Kidney epithelial cell (primary cell): ENCODE measurements around the gene COQ2. TPM values are rescaled to one million over a fixed set of nuclear protein-coding genes. Genes with fewer than 3 reads are reported as not detected.
"Not testable (repeated sequence)": the region's sequence is repeated elsewhere in the genome, so short reads cannot be mapped to it uniquely, and the experiment has no call there.

ENCODE experiments used
- DNase-seq: peaks from one replicate; pipeline ENCODE4 v3.0.0-alpha.2; 2010; ENCODE audit warnings: low read depth
- H3K27me3 ChIP-seq: 2 replicates; pipeline ENCODE4 v1.6.0; 2011; ENCODE audit warnings: low read length; ENCODE audit not compliant: control insufficient read depth, insufficient read depth
- H3K36me3 ChIP-seq: 2 replicates; pipeline ENCODE4 v1.5.1; 2011; ENCODE audit warnings: low read length; ENCODE audit not compliant: control insufficient read depth, insufficient read depth
- H3K4me3 ChIP-seq: 2 replicates; pipeline ENCODE4 v1.5.1; 2011; ENCODE audit warnings: low read depth, mild to moderate bottlenecking, control low read depth, low read length
- total RNA-seq: library from RNA; depleted of rRNA; stranded (reverse); fragments of >200 nt; gene quantifications from 2 replicates; pipeline ENCODE4 v1.2.3, GENCODE V29; 2015
- TF ChIP-seq, protein P1 (sequence below): IDR thresholded peaks from 2 replicates; pipeline ENCODE4 v1.5.1; 2011; ENCODE audit warnings: mild to moderate bottlenecking, moderate library complexity, low read length, control low read depth, inconsistent platforms; ENCODE audit not compliant: insufficient read depth, poor library complexity, severe bottlenecking

Gene COQ2
- total RNA-seq, 1 donor from 2014 or later = 9.5 TPM

DNA sequence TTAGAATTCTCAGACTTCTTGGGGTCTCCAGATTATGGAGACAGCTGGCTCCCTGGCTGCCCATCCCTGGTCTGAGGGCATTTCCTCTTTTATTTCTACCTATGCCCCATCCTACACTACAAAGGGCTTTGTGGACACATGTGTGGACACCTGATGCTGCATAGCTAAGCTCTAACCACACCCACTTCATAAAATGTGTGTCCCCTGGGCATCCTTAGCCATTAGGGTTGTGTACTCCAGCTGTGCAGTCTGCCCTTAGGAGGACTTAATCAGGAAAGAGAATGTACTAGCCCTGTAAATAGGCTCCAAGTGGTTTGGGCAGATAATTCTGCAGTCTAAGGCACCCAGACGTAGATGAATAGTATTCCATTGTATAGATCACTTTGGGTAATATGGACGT is 47.0 kb downstream of the COQ2 start:
- H3K4me3 ChIP-seq = no peak overlapping the region
- TF ChIP-seq, protein P1, sequence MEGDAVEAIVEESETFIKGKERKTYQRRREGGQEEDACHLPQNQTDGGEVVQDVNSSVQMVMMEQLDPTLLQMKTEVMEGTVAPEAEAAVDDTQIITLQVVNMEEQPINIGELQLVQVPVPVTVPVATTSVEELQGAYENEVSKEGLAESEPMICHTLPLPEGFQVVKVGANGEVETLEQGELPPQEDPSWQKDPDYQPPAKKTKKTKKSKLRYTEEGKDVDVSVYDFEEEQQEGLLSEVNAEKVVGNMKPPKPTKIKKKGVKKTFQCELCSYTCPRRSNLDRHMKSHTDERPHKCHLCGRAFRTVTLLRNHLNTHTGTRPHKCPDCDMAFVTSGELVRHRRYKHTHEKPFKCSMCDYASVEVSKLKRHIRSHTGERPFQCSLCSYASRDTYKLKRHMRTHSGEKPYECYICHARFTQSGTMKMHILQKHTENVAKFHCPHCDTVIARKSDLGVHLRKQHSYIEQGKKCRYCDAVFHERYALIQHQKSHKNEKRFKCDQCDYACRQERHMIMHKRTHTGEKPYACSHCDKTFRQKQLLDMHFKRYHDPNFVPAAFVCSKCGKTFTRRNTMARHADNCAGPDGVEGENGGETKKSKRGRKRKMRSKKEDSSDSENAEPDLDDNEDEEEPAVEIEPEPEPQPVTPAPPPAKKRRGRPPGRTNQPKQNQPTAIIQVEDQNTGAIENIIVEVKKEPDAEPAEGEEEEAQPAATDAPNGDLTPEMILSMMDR = no peak
- H3K36me3 ChIP-seq = no peaks in the 10 kb centered on the region
- no peaks in the 10 kb centered on the region for H3K27me3 ChIP-seq
- no peak for DNase-seq

DNA sequence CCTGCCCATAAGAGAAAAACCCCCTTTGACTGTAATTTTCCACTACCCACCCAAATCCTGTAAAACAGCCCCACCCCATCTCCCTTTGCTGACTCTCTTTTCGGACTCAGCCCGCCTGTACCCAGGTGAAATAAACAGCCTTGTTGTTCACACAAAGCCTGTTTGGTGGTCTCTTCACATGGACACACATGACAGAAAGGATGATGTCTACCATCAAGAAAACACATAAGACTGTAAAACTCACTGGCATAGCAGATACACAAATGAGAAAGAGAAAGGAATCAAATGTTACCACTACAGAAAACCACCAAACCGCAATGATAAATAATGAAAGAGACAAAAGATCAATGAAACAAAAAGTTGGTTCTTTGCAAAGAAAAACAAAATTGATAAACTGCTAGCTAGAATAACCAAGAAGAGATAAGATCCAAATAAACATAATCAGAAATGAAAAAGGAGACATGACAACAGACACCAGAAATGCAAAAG is 48.9 kb downstream of the COQ2 start:
- not testable (repeated sequence) for H3K36me3 ChIP-seq, DNase-seq, H3K27me3 ChIP-seq, H3K4me3 ChIP-seq

DNA sequence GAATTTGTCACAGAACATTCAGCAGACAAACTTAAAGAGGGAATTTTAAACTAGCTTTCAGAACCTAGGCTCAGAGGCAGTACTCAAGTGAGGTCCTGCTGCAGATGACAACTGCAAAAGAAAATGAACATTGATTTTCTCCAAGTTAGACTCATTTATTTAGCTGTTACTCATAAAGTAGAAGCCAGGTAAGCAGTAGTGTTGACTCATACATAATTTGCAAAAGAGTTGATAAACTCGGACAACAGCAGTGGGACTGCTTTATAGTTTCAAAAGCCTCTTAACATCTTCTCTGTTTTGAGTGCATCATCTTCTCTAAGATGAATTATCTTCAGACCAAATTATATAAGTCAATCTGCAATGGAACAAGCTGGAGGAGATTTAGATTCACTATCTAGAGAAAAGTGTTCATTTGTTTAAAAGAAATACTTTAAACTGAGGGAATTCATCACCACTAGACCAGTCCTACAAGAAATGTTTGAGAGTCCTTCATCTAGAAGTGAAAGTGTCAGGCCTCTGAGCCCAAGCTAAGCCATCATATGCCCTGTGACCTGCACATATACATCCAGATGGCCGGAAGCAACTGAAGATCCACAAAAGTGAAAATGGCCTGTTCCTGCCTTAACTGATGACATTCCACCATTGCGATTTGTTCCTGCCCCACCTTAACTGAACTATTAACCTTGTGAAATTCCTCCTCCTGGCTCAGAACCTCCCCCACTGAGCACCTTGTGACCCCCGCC is 49.5 kb downstream of the COQ2 start:
- no peaks in the 10 kb centered on the region for H3K36me3 ChIP-seq
- TF ChIP-seq, protein P1 = no peak
- no peaks in the 10 kb centered on the region for H3K27me3 ChIP-seq
- no peak for DNase-seq
- H3K4me3 ChIP-seq = no peak overlapping the region

DNA sequence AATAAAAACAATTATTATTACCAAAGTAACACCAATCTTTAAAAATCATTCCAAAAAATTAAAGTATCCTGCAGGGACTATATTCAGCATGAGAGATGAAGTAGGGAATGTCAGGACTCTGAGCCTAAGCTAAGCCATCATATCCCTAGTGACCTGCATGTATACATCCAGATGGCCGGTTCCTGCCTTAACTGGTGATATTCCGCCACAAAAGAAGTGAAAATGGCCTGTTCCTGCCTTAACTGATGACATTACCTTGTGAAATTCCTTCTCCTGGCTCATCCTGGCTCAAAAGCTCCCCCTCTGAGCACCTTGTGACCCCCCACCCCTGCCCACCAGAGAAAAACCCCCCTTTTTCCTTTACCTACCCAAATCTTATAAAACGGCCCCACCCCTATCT is 50.2 kb downstream of the COQ2 start:
- H3K27me3 ChIP-seq, DNase-seq, H3K4me3 ChIP-seq, H3K36me3 ChIP-seq: not testable (repeated sequence)

DNA sequence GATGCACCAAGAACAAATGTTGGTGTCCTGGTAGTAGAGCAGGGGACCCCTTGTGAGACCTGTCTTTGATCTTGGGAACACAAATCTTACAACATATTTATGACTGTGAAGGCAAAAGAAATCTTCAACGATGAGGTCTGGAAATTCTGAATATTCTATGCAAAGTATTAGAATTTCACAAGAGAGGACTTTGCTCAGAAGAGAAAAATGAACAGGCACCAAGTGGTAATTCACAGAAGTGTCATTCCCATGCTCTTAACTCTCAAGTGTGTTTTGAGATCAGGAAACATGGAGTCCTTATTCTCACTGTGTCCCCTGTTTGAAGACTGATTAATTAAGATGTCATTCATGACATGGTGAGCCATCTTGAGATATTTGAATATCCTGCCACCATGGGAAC is 52.5 kb downstream of the COQ2 start:
- TF ChIP-seq, protein P1 = no peak
- Histone ChIP-seq H3K4me3 (no peak overlapping the region), H3K36me3 (no peaks in the 10 kb centered on the region)

DNA sequence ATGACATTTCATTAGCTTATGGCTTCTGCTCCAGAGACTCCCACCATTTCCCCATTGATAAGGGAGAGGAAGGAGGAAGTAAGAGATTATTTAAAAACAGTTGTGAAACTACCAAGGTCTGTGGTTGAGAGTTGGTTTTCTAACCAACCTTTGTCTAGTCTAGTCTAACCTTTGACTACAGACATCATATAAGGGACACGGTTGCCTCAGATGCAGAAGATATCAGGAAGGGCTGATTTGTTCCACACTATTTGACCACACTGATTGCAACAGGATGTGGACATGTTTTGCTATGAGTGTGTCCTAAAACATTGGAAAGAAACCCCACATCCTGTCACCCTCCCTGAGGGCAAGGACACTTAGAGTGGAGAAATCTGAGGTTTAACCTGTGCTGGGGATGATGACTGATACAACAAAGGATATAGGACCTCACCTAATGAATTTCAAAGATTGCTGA is 53.0 kb downstream of the COQ2 start:
- TF ChIP-seq, protein P1 = no peak
- no peak for DNase-seq
- Histone ChIP-seq H3K4me3 (no peak overlapping the region), H3K27me3 (no peaks in the 10 kb centered on the region), H3K36me3 (no peaks in the 10 kb centered on the region)

More for the DNA sequence above, 52.5 kb downstream of the COQ2 start:
- no peak for DNase-seq
- H3K27me3 ChIP-seq = no peaks in the 10 kb centered on the region

DNA sequence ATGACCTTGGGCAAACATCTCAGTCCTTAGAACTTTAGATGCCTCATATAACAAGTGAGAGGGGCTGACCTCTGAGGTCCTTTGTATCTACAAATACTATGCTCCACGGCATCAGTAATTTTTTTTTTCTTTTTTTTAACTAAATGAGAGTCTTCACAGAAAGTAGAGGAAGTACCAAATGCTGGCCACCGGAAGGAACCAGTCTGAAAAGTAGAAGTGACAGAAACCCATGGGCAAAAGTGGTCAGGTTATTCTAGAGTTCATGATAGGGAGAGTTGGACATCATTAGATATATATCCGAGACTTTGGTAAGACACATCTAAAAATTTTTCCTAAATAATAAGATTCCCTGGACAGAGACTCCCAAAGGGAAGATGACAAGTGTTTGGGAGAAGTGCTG is 53.7 kb downstream of the COQ2 start:
- Histone ChIP-seq H3K27me3 (no peaks in the 10 kb centered on the region), H3K4me3 (no peak overlapping the region), H3K36me3 (no peaks in the 10 kb centered on the region)
- DNase-seq = no peak
- TF ChIP-seq, protein P1 = no peak
